Measurements from ENCODE around the gene AFF2.

AFF2 gene

DNA sequence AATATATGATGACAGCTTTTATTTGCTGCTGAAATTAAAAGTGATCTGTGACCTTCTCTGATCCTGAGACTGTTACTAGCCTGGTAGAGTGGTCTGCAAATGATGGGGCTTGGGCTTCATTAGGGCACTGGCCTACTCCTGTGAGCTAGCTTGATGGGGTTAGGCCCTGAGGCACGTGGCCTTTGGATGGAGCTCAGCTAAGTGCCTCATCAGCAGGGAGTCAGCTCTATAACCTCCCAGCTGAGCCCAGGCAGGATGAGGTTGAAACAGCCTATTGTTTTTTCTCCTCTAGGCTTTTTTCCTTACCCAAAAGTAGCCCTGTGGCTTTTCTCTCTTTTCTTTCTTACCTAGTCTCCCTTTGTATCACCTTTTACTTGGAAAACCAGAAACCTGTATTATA is 92.2 kb downstream of the AFF2 start:
- TF ChIP-seq, protein P1, sequence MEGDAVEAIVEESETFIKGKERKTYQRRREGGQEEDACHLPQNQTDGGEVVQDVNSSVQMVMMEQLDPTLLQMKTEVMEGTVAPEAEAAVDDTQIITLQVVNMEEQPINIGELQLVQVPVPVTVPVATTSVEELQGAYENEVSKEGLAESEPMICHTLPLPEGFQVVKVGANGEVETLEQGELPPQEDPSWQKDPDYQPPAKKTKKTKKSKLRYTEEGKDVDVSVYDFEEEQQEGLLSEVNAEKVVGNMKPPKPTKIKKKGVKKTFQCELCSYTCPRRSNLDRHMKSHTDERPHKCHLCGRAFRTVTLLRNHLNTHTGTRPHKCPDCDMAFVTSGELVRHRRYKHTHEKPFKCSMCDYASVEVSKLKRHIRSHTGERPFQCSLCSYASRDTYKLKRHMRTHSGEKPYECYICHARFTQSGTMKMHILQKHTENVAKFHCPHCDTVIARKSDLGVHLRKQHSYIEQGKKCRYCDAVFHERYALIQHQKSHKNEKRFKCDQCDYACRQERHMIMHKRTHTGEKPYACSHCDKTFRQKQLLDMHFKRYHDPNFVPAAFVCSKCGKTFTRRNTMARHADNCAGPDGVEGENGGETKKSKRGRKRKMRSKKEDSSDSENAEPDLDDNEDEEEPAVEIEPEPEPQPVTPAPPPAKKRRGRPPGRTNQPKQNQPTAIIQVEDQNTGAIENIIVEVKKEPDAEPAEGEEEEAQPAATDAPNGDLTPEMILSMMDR (IDR thresholded peaks at IDR 0.05; ENCODE audit: low read depth, low read length), result no peak
- no peak overlapping the region for H3K4me3 ChIP-seq (replicated peaks in 1 of 2; ENCODE audit: low read depth in 2 of 2, low read length in 2 of 2)
- no peak for DNase-seq (ENCODE audit: low read depth in 2 of 2)

DNA sequence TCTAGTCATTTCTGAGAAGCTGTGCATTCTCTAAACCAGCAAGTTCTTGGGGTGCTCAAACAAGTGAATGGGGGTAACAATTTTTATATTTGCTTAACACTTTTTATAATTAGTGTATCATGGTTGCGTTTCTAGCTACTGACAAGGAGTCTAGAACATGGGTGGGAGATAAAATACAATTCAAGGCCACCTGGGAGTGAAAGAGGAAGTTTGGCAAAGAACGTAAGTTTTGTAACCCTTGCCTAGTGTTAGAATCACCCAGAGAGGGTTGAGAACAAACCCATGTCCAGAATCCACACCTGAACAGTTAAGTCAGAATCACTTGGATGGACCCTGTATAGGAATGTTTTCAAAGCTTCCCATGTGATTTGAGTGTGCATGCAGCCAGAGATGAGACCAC is 92.7 kb downstream of the AFF2 start:
- H3K4me3 ChIP-seq (replicated peaks in 1 of 2; ENCODE audit: low read depth in 2 of 2, low read length in 2 of 2), result no peak overlapping the region
- TF ChIP-seq, protein P1 (IDR thresholded peaks at IDR 0.05; ENCODE audit: low read depth, low read length), result no peak
- DNase-seq (ENCODE audit: low read depth in 2 of 2), result no peak

DNA sequence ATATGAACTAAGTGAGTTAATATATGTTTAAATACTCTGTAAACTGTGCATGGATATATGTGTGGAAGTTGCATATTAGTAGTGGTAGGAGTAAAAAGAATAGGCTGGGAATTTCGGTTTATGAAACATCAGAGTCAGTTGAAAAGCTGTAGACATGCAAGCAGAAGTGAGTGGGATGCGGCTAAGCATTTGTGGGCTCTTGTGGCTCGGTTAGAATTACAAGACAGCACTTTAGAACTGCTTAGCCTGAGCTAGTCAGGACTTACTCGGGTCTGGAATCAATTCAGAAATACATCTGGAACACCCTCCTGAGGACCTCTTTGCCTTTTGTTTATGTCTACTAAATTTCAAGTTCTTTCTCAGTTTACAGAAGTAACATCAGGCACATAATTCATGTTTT is 93.6 kb downstream of the AFF2 start:
- TF ChIP-seq, protein P1 (IDR thresholded peaks at IDR 0.05; ENCODE audit: low read depth, low read length), result no peak
- DNase-seq (ENCODE audit: low read depth in 2 of 2), result no peak
- H3K4me3 ChIP-seq (replicated peaks in 1 of 2; ENCODE audit: low read depth in 2 of 2, low read length in 2 of 2), result no peak overlapping the region

DNA sequence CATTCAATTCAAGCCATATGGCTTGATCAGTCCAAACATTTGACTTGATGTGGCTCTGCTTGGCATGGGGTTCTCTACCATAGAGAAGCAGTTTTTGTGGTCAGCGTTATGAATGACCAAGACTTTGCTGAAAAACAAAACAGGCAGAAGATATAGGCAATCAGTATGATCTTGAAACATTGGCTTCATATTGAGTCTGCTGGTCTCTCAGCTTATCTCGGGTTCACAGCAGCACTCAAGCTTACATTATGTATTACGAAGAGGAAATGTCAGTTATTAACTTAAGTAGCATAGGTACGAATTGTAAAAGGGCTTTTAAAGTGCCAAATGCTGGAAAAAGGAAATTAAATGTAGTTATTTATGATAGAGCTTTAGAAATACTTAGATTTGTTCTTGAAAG is 99.0 kb downstream of the AFF2 start:
- H3K4me3 ChIP-seq (replicated peaks in 1 of 2; ENCODE audit: low read depth in 2 of 2, low read length in 2 of 2), result no peak overlapping the region
- TF ChIP-seq, protein P1 (IDR thresholded peaks at IDR 0.05; ENCODE audit: low read depth, low read length), result no peak
- DNase-seq (ENCODE audit: low read depth in 2 of 2), result no peak

DNA sequence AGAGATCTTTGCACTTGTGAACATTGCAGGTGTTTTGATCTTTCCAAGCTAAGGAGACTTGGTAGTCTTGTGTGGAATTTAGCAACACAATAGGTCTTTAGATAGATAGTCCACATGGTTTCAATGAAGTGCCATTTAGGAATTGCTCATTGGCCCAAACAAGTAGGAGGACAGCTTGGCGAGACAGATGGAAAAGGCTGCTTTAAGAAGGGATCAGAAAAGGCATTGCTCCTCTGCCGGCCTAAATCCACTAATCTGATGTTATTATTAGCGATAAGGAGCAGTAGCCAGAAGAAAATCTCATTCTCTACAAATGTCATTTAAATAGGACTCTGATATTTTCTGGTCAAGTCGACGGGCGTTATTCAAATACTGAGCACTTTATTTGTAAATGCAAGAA is 99.7 kb downstream of the AFF2 start:
- no peak for DNase-seq (ENCODE audit: low read depth in 2 of 2)
- TF ChIP-seq, protein P1 (IDR thresholded peaks at IDR 0.05; ENCODE audit: low read depth, low read length), result no peak
- no peak overlapping the region for H3K4me3 ChIP-seq (replicated peaks in 1 of 2; ENCODE audit: low read depth in 2 of 2, low read length in 2 of 2)

DNA sequence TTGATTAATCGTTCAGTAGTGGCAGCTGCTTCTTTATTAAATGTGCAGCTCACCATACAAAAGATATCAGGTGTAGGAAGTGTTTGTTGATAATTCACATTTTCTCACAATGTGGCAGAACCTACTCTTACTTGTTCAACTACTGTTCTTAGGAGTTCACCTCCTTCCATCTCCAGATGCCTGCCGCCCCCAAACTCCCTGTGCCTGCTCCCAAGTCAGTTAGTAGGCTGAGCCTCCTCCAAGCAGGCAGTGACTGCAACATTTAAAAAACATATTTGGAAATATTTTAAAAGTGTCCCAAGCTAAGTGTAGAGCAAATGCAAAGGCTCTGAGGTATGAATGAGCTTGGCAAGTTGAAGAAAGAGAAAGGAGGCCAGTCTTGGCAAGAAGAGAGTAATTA is 100.2 kb downstream of the AFF2 start:
- no peak overlapping the region for H3K4me3 ChIP-seq (replicated peaks in 1 of 2; ENCODE audit: low read depth in 2 of 2, low read length in 2 of 2)
- no peak for DNase-seq (ENCODE audit: low read depth in 2 of 2)
- TF ChIP-seq, protein P1 (IDR thresholded peaks at IDR 0.05; ENCODE audit: low read depth, low read length), result no peak

DNA sequence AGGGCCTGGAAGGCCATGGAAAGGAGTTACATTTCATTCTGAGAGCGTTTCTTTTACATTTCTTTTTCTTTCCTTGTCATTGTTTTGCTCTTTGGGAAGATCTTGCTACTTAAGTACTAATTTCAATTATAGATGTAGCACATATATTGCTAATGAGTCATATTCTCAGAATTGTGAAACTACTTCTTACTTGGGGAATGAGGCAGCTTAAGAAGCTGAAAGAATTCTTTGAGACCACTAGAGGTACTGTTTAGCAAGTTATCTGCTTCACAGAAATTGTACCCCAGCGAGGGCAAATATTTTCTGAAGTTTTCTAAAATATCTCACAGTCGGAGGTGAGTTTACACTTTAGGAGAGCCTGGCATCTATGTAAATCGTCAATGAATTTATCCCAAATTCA is 100.6 kb downstream of the AFF2 start:
- TF ChIP-seq, protein P1 (IDR thresholded peaks at IDR 0.05; ENCODE audit: low read depth, low read length), result no peak
- peak; percentile 24 to 41 for DNase-seq (ENCODE audit: low read depth in 2 of 2)
- H3K4me3 ChIP-seq (replicated peaks in 1 of 2; ENCODE audit: low read depth in 2 of 2, low read length in 2 of 2), result no peak overlapping the region

All from cardiac fibroblast (primary cell).